ENCODE results near the gene SLC13A4.
"Not testable (repeated sequence)": the region's sequence is repeated elsewhere in the genome, so short reads cannot be mapped to it uniquely, and the experiment has no call there.

Gene SLC13A4

GRCh38 chr7:135753616-135754413 lies 25.8 kb upstream of the SLC13A4 start:
- in situ Hi-C loops (cut with MboI; ENCODE audit: low sequenced_read_pairs) = no loop called here

GRCh38 chr7:135748770-135749169 lies 20.8 kb upstream of the SLC13A4 start, which contains the start of gene FAM180A:
Gene FAM180A (minus strand): TSS chr7:135748813. CDS start chr7:135748580, 233 bp downstream.
- in situ Hi-C loops (cut with MboI; ENCODE audit: low sequenced_read_pairs) = no loop called here

GRCh38 chr7:135747366-135747765 lies 19.4 kb upstream of the SLC13A4 start:
- in situ Hi-C loops (cut with MboI; ENCODE audit: low sequenced_read_pairs) = no loop called here

GRCh38 chr7:135745703-135746312 lies 17.8 kb upstream of the SLC13A4 start:
- in situ Hi-C loops (cut with MboI; ENCODE audit: low sequenced_read_pairs) = no loop called here

GRCh38 chr7:135744938-135745702 lies 17.1 kb upstream of the SLC13A4 start:
- in situ Hi-C loops (cut with MboI; ENCODE audit: low sequenced_read_pairs) = no loop called here

GRCh38 chr7:135743907-135744731 lies 16.1 kb upstream of the SLC13A4 start:
- in situ Hi-C loops (cut with MboI; ENCODE audit: low sequenced_read_pairs) = no loop called here

- in situ Hi-C loops (cut with MboI; ENCODE audit: low sequenced_read_pairs) = no loop called here
These were observed 14.4 kb upstream of the SLC13A4 start for GRCh38 chr7:135742371-135742770.

GRCh38 chr7:135741905-135742304 lies 13.9 kb upstream of the SLC13A4 start:
- in situ Hi-C loops (cut with MboI; ENCODE audit: low sequenced_read_pairs) = no loop called here

GRCh38 chr7:135740889-135741288 lies 12.9 kb upstream of the SLC13A4 start:
- in situ Hi-C loops (cut with MboI; ENCODE audit: low sequenced_read_pairs) = no loop called here

GRCh38 chr7:135737306-135737647 lies 9.3 kb upstream of the SLC13A4 start:
- in situ Hi-C loops (cut with MboI; ENCODE audit: low sequenced_read_pairs) = not testable (repeated sequence)

- in situ Hi-C loops (cut with MboI; ENCODE audit: low sequenced_read_pairs) = no loop called here
These were observed 8.8 kb upstream of the SLC13A4 start for GRCh38 chr7:135736586-135737305.

- in situ Hi-C loops (cut with MboI; ENCODE audit: low sequenced_read_pairs) = no loop called here
These were observed 6.3 kb upstream of the SLC13A4 start for GRCh38 chr7:135734343-135734689.

GRCh38 chr7:135733603-135734342 lies 5.8 kb upstream of the SLC13A4 start:
- in situ Hi-C loops (cut with MboI; ENCODE audit: low sequenced_read_pairs) = no loop called here

- in situ Hi-C loops (cut with MboI; ENCODE audit: low sequenced_read_pairs) = no loop called here
These were observed 3.1 kb upstream of the SLC13A4 start for GRCh38 chr7:135731131-135731530.

- in situ Hi-C loops (cut with MboI; ENCODE audit: low sequenced_read_pairs) = no loop called here
These were observed 1.2 kb upstream of the SLC13A4 start for GRCh38 chr7:135729230-135729629.

GRCh38 chr7:135726911-135727673 lies 894 bp downstream of the SLC13A4 start:
- in situ Hi-C loops (cut with MboI; ENCODE audit: low sequenced_read_pairs) = no loop called here

- in situ Hi-C loops (cut with MboI; ENCODE audit: low sequenced_read_pairs) = no loop called here
These were observed 1.7 kb downstream of the SLC13A4 start for GRCh38 chr7:135726276-135726788.

- in situ Hi-C loops (cut with MboI; ENCODE audit: low sequenced_read_pairs) = no loop called here
These were observed 4.6 kb downstream of the SLC13A4 start for GRCh38 chr7:135723411-135723810.

All from HL-60/S4 treated with retinoic acid at 250 ng/mL for 4 days and 3 days (cell line).